Ovary (tissue), 3 donors: Measurements from ENCODE around the gene SLC2A5.

Source experiments
- CTCF ChIP-seq, 3 donors: fragments of 450-650 bp in 2 of 3; fragments of 200-600 bp in 1 of 3; IDR thresholded peaks; one replicate each; pipeline versions ENCODE4 v1.5.1 to v1.8.0; 2016 to 2022; ENCODE audit warnings: antibody characterized with exemption in 3 of 3, mild to moderate bottlenecking in 1 of 3
- EP300 ChIP-seq: sonication (generic); formaldehyde crosslinking; IDR thresholded peaks from one replicate; pipeline ENCODE4 v1.6.1; 2017; ENCODE audit warnings: antibody characterized with exemption
- POLR2A ChIP-seq: fragments of 450-650 bp; IDR thresholded peaks from one replicate; pipeline ENCODE4 v1.6.1; 2017; ENCODE audit warnings: antibody characterized with exemption, mild to moderate bottlenecking, moderate library complexity
- donor health status: DM: no; HTN: no; CAD: no.

GRCh38 chr1:9111357-9111691, 41.9 kb upstream of the SLC2A5 start:
- TF ChIP-seq CTCF (IDR thresholded peaks at IDR 0.05) = no peak
- TF ChIP-seq EP300 = no peak
- no peak for TF ChIP-seq POLR2A
